Raji (cell line): ENCODE results near the gene PRELP.

Experiments used
- POLR2A ChIP-seq: IDR thresholded peaks from 2 replicates; pipeline ENCODE4 v1.6.1; 2011; ENCODE audit warnings: low read depth, low read length, control low read depth; ENCODE audit not compliant: insufficient read depth

Gene PRELP

GRCh38 chr1:203521074-203521794, 45.6 kb downstream of the PRELP start:
- TF ChIP-seq POLR2A = no peak

GRCh38 chr1:203521812-203522211, 46.2 kb downstream of the PRELP start:
- no peak for TF ChIP-seq POLR2A

- no peak for TF ChIP-seq POLR2A
Measured at GRCh38 chr1:203522237-203522636, 46.6 kb downstream of the PRELP start.

- no peak for TF ChIP-seq POLR2A
Measured at GRCh38 chr1:203523667-203524066, 48.1 kb downstream of the PRELP start.

- TF ChIP-seq POLR2A = no peak
Measured at GRCh38 chr1:203524152-203524551, 48.5 kb downstream of the PRELP start.

GRCh38 chr1:203524824-203525223, 49.2 kb downstream of the PRELP start:
- no peak for TF ChIP-seq POLR2A

- TF ChIP-seq POLR2A = no peak
Measured at GRCh38 chr1:203525685-203526084, 50.1 kb downstream of the PRELP start.

- TF ChIP-seq POLR2A = no peak
Measured at GRCh38 chr1:203526130-203526529, 50.5 kb downstream of the PRELP start.

- TF ChIP-seq POLR2A = no peak
Measured at GRCh38 chr1:203526572-203526971, 51.0 kb downstream of the PRELP start.

GRCh38 chr1:203527013-203527412, 51.4 kb downstream of the PRELP start:
- no peak for TF ChIP-seq POLR2A

- no peak for TF ChIP-seq POLR2A
Measured at GRCh38 chr1:203528063-203528462, 52.5 kb downstream of the PRELP start.

GRCh38 chr1:203528976-203529835, 53.6 kb downstream of the PRELP start:
- TF ChIP-seq POLR2A = no peak

- TF ChIP-seq POLR2A = no peak
Measured at GRCh38 chr1:203531063-203531462, 55.5 kb downstream of the PRELP start.

- TF ChIP-seq POLR2A = no peak
Measured at GRCh38 chr1:203534012-203534411, 58.4 kb downstream of the PRELP start.

GRCh38 chr1:203534526-203534925, 58.9 kb downstream of the PRELP start:
- no peak for TF ChIP-seq POLR2A

- TF ChIP-seq POLR2A = no peak
Measured at GRCh38 chr1:203536575-203536974, 61.0 kb downstream of the PRELP start.
